NCI-H748 (cell line): ENCODE measurements around the gene AKR7A3.
"Not testable (repeated sequence)": the region's sequence is repeated elsewhere in the genome, so short reads cannot be mapped to it uniquely, and the experiment has no call there.

ENCODE experiments used
- DNase-seq: peaks from one replicate; lab custom pipeline; 2025; ENCODE audit not compliant: unreplicated experiment; lab: John Stamatoyannopoulos, UW

Gene AKR7A3

GRCh38 chr1:19294638-19295037, 6.1 kb upstream of the AKR7A3 start:
- DNase-seq: no peak

DNA sequence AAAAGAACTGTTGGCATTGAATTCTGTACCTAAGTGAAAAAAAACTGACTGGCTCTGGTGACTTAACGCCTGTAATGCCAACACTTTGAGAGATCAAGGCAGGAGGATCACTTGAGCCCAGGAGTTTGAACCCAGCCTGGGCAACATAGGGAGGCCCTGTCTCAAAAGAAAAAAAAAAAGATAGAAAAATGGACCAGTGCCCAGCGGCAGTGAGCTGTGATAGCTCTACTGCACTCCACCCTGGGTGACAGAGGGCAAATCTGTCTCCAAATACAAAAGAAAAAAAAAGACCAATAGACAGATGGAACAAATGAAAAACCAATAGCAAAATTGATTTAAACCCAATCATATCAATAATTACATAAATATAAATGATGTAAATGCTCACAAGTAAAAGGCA, 674 bp upstream of the AKR7A3 start:
- DNase-seq: no peak

DNA sequence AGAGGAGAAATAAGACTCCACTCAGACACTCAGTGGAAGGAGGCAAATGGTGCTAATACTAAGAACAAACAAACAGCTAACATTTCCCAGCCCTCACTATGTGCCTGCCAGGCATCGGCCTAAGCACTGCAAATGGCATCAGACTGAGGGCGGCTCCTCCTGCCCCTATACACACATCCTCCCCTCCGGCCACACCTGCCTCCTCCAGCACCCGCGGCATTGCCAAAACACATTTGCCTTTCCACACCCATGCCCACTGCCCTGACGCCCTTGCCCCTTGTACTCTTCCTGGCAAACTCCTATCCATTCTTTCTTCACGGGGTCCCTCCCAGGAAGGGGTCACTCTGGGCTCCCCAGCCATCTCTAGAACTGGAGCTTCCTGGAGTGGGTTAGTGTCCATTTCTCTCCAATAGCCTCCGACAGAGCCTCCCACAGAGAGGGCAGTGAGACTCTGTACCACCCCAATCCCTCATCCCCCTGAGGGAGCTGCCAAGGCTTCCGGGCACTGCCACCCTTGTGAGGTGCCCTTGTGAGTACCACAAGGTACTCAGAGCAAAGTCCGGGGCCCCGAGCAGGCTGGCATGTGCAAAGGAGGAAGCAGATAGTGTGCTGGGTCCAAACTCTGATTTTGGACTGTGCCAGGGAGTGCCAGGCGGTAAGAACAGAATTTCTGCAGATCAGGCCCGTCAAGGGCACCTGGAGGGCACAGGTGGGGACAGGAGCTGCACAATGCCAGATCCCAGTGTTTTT, 959 bp downstream of the AKR7A3 start:
- no peak for DNase-seq

- DNase-seq: not testable (repeated sequence)
Measured at GRCh38 chr1:19285807-19286206, 2.8 kb downstream of the AKR7A3 start.

DNA sequence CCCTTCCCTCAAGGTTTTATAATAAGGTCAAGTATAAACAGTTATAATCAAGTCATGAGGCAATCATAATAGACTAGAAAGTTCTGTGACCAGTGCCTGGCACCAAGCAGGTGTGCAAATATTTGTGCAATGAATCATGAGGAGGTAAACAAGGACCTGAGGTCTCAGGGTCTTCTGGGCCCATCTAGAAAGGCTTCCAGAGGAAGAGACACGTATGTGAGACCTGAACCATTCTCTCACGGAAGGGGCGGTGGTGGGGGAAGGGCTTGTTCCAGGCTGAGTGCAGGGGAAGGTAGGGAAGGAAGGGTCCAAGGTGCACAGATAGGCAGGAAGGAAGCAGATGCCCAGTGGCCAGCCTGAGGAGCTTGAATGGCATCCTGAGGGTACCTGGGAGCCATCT, 3.2 kb downstream of the AKR7A3 start:
- DNase-seq: not testable (repeated sequence)

DNA sequence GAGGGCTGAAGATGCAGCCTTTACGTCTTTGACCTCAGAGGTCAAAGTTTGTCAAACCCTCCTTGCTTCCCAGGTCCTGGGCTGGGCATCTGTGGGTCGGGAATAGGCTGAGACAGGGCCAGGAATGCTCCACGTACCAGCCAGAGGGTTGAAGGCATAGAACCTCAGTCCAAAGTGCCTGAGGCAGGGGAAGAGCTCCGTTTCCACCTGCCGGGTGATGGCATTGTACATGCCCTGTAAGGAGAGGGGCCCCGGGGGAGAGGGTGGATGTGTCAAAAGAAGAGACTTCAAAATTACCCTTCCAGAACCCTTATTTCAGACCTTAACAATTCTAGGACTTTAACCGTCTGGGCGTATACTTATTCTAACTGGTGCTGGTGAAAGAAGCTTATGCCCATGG, 3.7 kb downstream of the AKR7A3 start:
- no peak for DNase-seq

GRCh38 chr1:19283891-19284290, 4.7 kb downstream of the AKR7A3 start:
- no peak for DNase-seq

GRCh38 chr1:19274636-19275035, 13.9 kb downstream of the AKR7A3 start:
- DNase-seq: no peak

GRCh38 chr1:19273844-19274531, 14.6 kb downstream of the AKR7A3 start:
- not testable (repeated sequence) for DNase-seq

DNA sequence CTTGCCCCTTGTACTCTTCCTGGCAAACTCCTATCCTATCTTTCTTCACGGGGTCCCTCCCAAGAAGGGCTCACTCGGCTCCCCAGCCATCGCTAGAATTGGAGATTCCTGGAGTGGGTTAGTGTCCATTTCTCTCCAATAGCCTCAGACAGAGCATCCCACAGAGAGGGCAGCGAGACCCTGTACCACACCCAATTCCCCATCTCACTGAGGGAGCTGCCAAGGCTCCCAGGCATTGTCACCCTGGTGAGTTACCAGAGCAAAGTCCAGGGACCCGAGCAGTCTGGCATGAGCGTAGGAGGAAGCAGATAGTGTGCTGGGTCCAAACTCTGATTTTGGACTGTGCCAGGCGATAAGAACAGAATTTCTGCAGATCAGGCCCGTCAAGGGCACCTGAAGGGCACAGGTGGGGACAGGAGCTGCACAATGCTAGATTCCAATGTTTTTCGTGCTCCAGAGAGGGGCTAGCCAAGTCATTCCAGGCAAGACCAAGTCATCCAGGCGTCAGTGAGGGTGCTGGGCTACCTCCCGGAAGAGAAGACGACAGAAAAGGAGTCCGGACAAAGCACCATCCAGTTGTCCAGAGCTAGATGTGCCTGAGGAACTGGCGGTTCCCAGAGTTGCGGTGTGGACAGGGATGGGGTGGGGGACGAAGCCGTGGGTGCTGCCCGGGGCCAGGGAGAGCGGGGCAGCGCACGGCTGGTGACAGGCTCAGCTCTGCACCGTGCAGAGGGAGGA, 15.3 kb downstream of the AKR7A3 start:
- no peak for DNase-seq

GRCh38 chr1:19272064-19272463, 16.5 kb downstream of the AKR7A3 start:
- DNase-seq: no peak

GRCh38 chr1:19270343-19270730, 18.2 kb downstream of the AKR7A3 start:
- DNase-seq: not testable (repeated sequence)

GRCh38 chr1:19269427-19270342, 18.9 kb downstream of the AKR7A3 start:
- DNase-seq: not testable (repeated sequence)

GRCh38 chr1:19268445-19268844, 20.1 kb downstream of the AKR7A3 start:
- no peak for DNase-seq

GRCh38 chr1:19262744-19263143, 25.8 kb downstream of the AKR7A3 start:
- DNase-seq: no peak

- no peak for DNase-seq
Measured at GRCh38 chr1:19262047-19262446, 26.5 kb downstream of the AKR7A3 start.

DNA sequence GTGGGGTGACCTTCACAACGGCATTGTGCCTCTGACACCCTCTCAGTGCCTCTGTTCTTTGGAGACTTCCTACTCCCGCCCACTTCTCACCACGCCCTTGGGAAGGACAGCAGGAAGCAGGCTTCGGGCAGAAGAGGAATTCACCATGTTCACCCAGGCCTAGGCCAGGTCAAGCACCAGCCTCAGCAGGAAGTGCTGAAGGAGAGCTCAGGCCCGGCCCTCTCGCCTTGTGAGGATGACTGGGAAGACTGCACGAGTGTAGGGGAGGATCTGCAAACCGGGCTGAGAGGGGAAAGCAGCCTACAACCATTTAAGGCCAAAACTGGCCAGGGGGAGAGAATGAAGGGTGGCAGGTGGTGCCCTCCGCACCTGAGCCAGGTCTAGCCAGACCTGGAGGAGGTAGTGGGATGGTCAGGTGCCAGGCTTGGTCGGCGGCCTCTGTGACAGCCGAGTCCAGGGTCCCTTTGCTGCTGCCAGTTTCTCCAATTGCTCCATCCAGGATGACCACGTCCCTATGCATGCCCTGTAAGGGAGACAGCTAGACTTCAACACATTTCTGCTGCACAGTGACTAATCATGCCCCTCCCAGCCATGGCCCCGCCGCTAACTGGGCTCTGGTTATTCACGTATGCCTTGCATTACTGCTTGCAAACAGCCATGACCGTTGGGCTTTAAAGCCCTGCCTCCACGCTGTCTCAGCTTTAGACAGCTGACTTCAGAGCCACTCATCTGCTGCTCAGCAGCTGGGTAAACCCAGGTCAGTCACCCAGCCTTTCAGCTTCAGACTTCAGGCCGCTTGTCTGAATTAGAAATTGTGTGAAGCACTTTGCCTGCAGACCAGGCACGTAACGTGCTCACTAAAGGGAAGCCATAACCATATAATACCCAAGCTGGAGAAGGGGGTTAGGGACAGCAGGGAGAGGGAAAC, 28.1 kb downstream of the AKR7A3 start:
- DNase-seq: no peak

GRCh38 chr1:19258353-19258752, 30.2 kb downstream of the AKR7A3 start:
- no peak for DNase-seq

DNA sequence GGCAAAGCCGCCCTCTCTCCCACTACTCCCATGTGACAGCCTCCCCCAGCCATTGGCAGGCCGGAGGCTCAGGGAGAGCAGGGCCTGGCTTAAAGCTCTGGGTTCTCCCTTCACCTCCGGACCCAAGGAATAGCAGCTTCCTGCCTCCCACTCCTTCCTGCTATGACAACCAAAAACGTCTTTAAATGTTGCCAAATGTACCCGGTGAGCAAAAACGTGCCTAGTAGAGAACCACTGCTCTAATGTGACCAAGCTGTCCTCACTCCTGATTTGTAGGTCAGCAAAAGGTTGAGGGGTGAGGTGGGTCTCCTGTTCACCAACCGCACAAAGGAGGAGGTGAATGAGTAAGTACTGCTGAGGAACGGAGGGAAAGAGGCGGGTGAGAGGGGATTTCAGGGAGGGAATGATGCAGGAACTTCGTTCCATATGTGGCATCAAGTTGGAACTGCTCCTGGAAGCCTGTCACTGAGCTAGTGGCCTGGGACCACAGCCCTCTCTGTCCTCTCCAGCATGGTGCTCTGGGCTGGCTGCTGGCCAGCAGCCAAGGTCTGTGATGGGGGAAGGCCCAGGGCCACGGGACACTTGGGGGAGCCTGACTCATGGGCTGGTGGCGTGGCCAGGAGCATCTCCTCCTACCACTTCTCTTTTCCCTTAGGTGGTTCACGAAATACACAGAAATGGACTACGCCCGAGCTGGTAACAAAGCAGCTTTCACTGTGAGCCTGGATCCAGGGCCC, 31.2 kb downstream of the AKR7A3 start:
- no peak for DNase-seq
